Measurements from ENCODE around the gene GYS2.

- no peak for TF ChIP-seq CTCF (IDR thresholded peaks at IDR 0.05)
- TF ChIP-seq POLR2A (IDR thresholded peaks at IDR 0.05) = no peak
Measured at GRCh38 chr12:21638054-21638891, 33.6 kb upstream of the GYS2 start.

All from thyroid gland (tissue), 4 donors.